H4 (cell line): ENCODE results near the gene GPR65. TPM values are rescaled to one million over a fixed set of nuclear protein-coding genes. Genes with fewer than 3 reads are reported as not detected.
A peak's percentile ranks its signal among the peaks of the same experiment; 100 is the strongest.

Experiments
- DNase-seq: peaks from one replicate; pipeline ENCODE4 v3.0.0-alpha.2; 2015; ENCODE audit warnings: low spot score
- total RNA-seq: library from RNA; depleted of rRNA; stranded (reverse); fragments of >200 nt; shearing (Covaris generic); gene quantifications from 2 replicates; pipeline ENCODE4 v1.2.3, GENCODE V29; 2014; rRNA removed

The GPR65 gene
- total RNA-seq: not detected in 2 replicates

GRCh38 chr14:88005050-88005481, at the start of gene GPR65:
TSS of gene GPR65 (plus strand) at chr14:88005135. CDS start at chr14:88010848, 5,713 bp downstream.
- no peak for DNase-seq

GRCh38 chr14:87955501-87955900, 49.4 kb upstream of the GPR65 start:
- peak; percentile 34 for DNase-seq

- DNase-seq: no peak
Measured at GRCh38 chr14:87960013-87960787, 44.7 kb upstream of the GPR65 start.

- no peak for DNase-seq
Measured at GRCh38 chr14:87961246-87961645, 43.7 kb upstream of the GPR65 start.

- DNase-seq: no peak
Measured at GRCh38 chr14:87966816-87967215, 38.1 kb upstream of the GPR65 start.

- DNase-seq: no peak
Measured at GRCh38 chr14:87967496-87967895, 37.4 kb upstream of the GPR65 start.

- DNase-seq: no peak
Measured at GRCh38 chr14:87971010-87971409, 33.9 kb upstream of the GPR65 start.

- no peak for DNase-seq
Measured at GRCh38 chr14:87975636-87976035, 29.3 kb upstream of the GPR65 start.

- no peak for DNase-seq
Measured at GRCh38 chr14:87979689-87980088, 25.2 kb upstream of the GPR65 start.

GRCh38 chr14:87989221-87989955, 15.5 kb upstream of the GPR65 start:
- DNase-seq: no peak

- no peak for DNase-seq
Measured at GRCh38 chr14:87989956-87990299, 15.0 kb upstream of the GPR65 start.

GRCh38 chr14:87990682-87991081, 14.3 kb upstream of the GPR65 start:
- peak; percentile 11 for DNase-seq

- no peak for DNase-seq
Measured at GRCh38 chr14:87992346-87992717, 12.6 kb upstream of the GPR65 start.

GRCh38 chr14:87992718-87993628, 12.0 kb upstream of the GPR65 start, which contains the start of gene GALC:
TSS of gene GALC (minus strand) at chr14:87993182. CDS start at chr14:87993164, 18 bp downstream.
- DNase-seq: no peak

- peak; percentile 39 for DNase-seq
Measured at GRCh38 chr14:87994974-87995373, 10.0 kb upstream of the GPR65 start.

- no peak for DNase-seq
Measured at GRCh38 chr14:87995500-87996290, 9.2 kb upstream of the GPR65 start.

- no peak for DNase-seq
Measured at GRCh38 chr14:87996291-87996592, 8.7 kb upstream of the GPR65 start.

GRCh38 chr14:87998482-87998881, 6.5 kb upstream of the GPR65 start:
- DNase-seq: no peak

GRCh38 chr14:87999277-87999676, 5.7 kb upstream of the GPR65 start:
- DNase-seq: no peak

GRCh38 chr14:88002421-88003075, 2.4 kb upstream of the GPR65 start:
- no peak for DNase-seq

GRCh38 chr14:88003425-88003824, 1.5 kb upstream of the GPR65 start:
- DNase-seq: no peak
